HepG2 (cell line): Measurements from ENCODE around the gene RERE. TPM values are rescaled to one million over a fixed set of nuclear protein-coding genes. Genes with fewer than 3 reads are reported as not detected.

Experiments
- ATAC-seq: fragments of 200-7000 bp; cut with Tn5 transposase; 3 replicates; pipeline ENCODE4 v1.9.1; 2020; ENCODE audit warnings: mild to moderate bottlenecking, moderate library complexity
- BruUV-seq: library from RNA; stranded (reverse); fragments of 400-500 nt; replicated peaks from 2 replicates; lab custom pipeline; 2021; lab: Mats Ljungman, UMichigan
- CTCF ChIA-PET: fragments of 300-600 bp; formaldehyde crosslinking; extraction: SDS; loops from one replicate; lab custom pipeline; 2021; ENCODE audit warnings: low total read pairs, inconsistent platforms, low intra/inter-chr PET ratio; lab: Yijun Ruan, JAX
- POLR2A ChIA-PET: fragments of 350-600 bp; sonication (Branson Sonifier 250); formaldehyde crosslinking; loops from one replicate; lab custom pipeline; 2020; ENCODE audit warnings: antibody characterized with exemption, inconsistent platforms; lab: Yijun Ruan, JAX
- DNase-seq: peaks from one replicate; pipeline ENCODE4 v3.0.0-alpha.2; 2015; ENCODE audit warnings: low spot score
- FAIRE-seq: peaks from 3 replicates; lab custom pipeline; 2011; peaks lifted over from hg19 to GRCh38; lab: Jason Lieb, UNC
- H2AFZ ChIP-seq: one replicate; pipeline ENCODE4 v1.6.1; 2011; ENCODE audit warnings: low read length, inconsistent platforms
- H3K27ac ChIP-seq: fragments of 300-600 bp; 3 replicates; pipeline ENCODE4 v1.8.0; 2011; ENCODE audit warnings: mixed run types, mild to moderate bottlenecking, mixed read lengths, low read length, inconsistent platforms; ENCODE audit not compliant: insufficient read depth; ENCODE audit errors: extremely low read length
- H3K27me3 ChIP-seq, 2 experiments: fragments of 200-600 bp in 1 of 2; 2 replicates in 1 of 2; 3 replicates in 1 of 2; pipeline versions ENCODE4 v1.6.0 to v1.8.0; 2011; ENCODE audit warnings: low read length in 2 of 2, mild to moderate bottlenecking in 2 of 2, moderate library complexity in 2 of 2, inconsistent platforms in 1 of 2; ENCODE audit not compliant: insufficient read depth in 2 of 2, control insufficient read depth in 1 of 2
- H3K36me3 ChIP-seq, 2 experiments: fragments of 200-600 bp in 1 of 2; replicated peaks in 1 of 2; 2 replicates in 1 of 2; 3 replicates in 1 of 2; pipeline versions ENCODE4 v1.5.1 to v1.8.0; 2011; ENCODE audit warnings: low read length in 2 of 2, inconsistent platforms in 1 of 2; ENCODE audit not compliant: insufficient read depth in 2 of 2, control insufficient read depth in 1 of 2
- H3K4me1 ChIP-seq: 2 replicates; pipeline ENCODE4 v1.5.1; 2012; ENCODE audit warnings: low read length, inconsistent platforms; ENCODE audit not compliant: insufficient read depth
- H3K4me2 ChIP-seq: 2 replicates; pipeline ENCODE4 v1.6.0; 2011; ENCODE audit warnings: low read depth, low read length, inconsistent platforms
- H3K4me3 ChIP-seq, 3 experiments: fragments of 200-600 bp in 1 of 3; sonication (generic), shearing (Covaris generic) in 1 of 3; replicated peaks in 1 of 3; 2 replicates each; pipeline ENCODE4 v1.5.1; 2011 to 2016; ENCODE audit warnings: low read length in 3 of 3, inconsistent platforms in 2 of 3, low read depth in 2 of 3, mild to moderate bottlenecking in 2 of 3, control low read depth in 1 of 3, mixed read lengths in 1 of 3; ENCODE audit not compliant: insufficient read depth in 1 of 3
- H3K79me2 ChIP-seq: one replicate; pipeline ENCODE4 v1.6.1; 2011; ENCODE audit warnings: low read length, inconsistent platforms; ENCODE audit not compliant: insufficient read depth
- H3K9ac ChIP-seq: 2 replicates; pipeline ENCODE4 v1.6.0; 2011; ENCODE audit warnings: mild to moderate bottlenecking, low read depth, low read length, inconsistent platforms; ENCODE audit not compliant: insufficient read depth
- H3K9me3 ChIP-seq: 2 replicates; pipeline ENCODE4 v1.5.1; 2012; ENCODE audit warnings: mild to moderate bottlenecking, low read length
- H4K20me1 ChIP-seq: 2 replicates; pipeline ENCODE4 v1.6.0; 2011; ENCODE audit warnings: inconsistent platforms, mild to moderate bottlenecking, low read length, moderate library complexity; ENCODE audit not compliant: insufficient read depth
- AHDC1 ChIP-seq: sonication (generic); formaldehyde crosslinking; IDR thresholded peaks from 2 replicates; pipeline ENCODE4 v1.5.1; 2020; ENCODE audit warnings: mild to moderate bottlenecking, missing genetic modification reagents, borderline replicate concordance
- ARNT2 ChIP-seq: sonication (generic); formaldehyde crosslinking; IDR thresholded peaks from 2 replicates; pipeline ENCODE4 v1.8.0; 2022; ENCODE audit warnings: mild to moderate bottlenecking, low read depth, missing genetic modification reagents, moderate library complexity
- MYNN ChIP-seq: sonication (generic); formaldehyde crosslinking; IDR thresholded peaks from 2 replicates; pipeline ENCODE4 v1.4.0; 2020; ENCODE audit warnings: mild to moderate bottlenecking, low read depth, missing genetic modification reagents
- RBM22 ChIP-seq: fragments of 200-400 bp; formaldehyde crosslinking; optimal IDR thresholded peaks from 2 replicates; pipeline ENCODE3; 2017; ENCODE audit warnings: mild to moderate bottlenecking, low read length, moderate library complexity
- SALL1 ChIP-seq: sonication (generic); formaldehyde crosslinking; IDR thresholded peaks from 2 replicates; pipeline ENCODE4 v1.8.0; 2022; ENCODE audit warnings: mild to moderate bottlenecking, missing genetic modification reagents
- SNAPC5 ChIP-seq: sonication (generic); formaldehyde crosslinking; IDR thresholded peaks from 2 replicates; pipeline ENCODE4 v1.8.1; 2023; ENCODE audit warnings: mild to moderate bottlenecking, missing genetic modification reagents, borderline replicate concordance
- ZNF382 ChIP-seq: sonication (generic); formaldehyde crosslinking; IDR thresholded peaks from 2 replicates; pipeline ENCODE4 v1.5.0; 2020; ENCODE audit warnings: missing genetic modification reagents, mild to moderate bottlenecking, borderline replicate concordance
- WGBS: methylation state at CpG from one replicate; pipeline ENCODE4 v1.1.6; 2017; ENCODE audit warnings: low lambda C conversion rate; 5-methylcytosine and 5-hydroxymethylcytosine counted together
- in situ Hi-C: cut with HindIII; loops from 2 replicates; pipeline ENCODE4 v1.10.0; 2017; ENCODE audit warnings: low pct_unique_long_range_greater_than_20kb; ENCODE audit not compliant: extremely low pct_ligation_motif_present
- intact Hi-C: fragments of 100-400 bp; cut with micrococcal nuclease; formaldehyde crosslinking; loops from one replicate; pipeline ENCODE4 v1.10.0; 2022; ENCODE audit not compliant: unreplicated experiment
- polyA plus RNA-seq, 8 experiments: library from polyadenylated mRNA; depleted of rRNA in 3 of 8; stranded (reverse) in 7 of 8; unstranded in 1 of 8; fragments of >200 nt; fragmentation: Illumina TruSeq in 4 of 8; extraction: Trizol in 4 of 8; gene quantifications; 2 replicates each; pipeline versions ENCODE4 v1.2.1 to v1.2.3, GENCODE V29; 2011 to 2016; ENCODE audit warnings: low read depth in 4 of 8, missing spikeins in 1 of 8, mixed read lengths in 1 of 8; ENCODE audit not compliant: insufficient read depth in 1 of 8
- total RNA-seq, 5 experiments: library from RNA; depleted of rRNA; stranded (reverse); fragments of >200 nt; fragmentation: Illumina TruSeq; extraction: Trizol; gene quantifications; 2 replicates each; pipeline ENCODE4 v1.2.3, GENCODE V29; 2016; ENCODE audit warnings: low read depth in 1 of 5

Gene RERE
- total and polyA plus RNA-seq, 2 of the 13 experiments (the other 11 are each of a cell fraction or from before 2014, with no cell fraction given), result 18.3 to 21.9 TPM

DNA sequence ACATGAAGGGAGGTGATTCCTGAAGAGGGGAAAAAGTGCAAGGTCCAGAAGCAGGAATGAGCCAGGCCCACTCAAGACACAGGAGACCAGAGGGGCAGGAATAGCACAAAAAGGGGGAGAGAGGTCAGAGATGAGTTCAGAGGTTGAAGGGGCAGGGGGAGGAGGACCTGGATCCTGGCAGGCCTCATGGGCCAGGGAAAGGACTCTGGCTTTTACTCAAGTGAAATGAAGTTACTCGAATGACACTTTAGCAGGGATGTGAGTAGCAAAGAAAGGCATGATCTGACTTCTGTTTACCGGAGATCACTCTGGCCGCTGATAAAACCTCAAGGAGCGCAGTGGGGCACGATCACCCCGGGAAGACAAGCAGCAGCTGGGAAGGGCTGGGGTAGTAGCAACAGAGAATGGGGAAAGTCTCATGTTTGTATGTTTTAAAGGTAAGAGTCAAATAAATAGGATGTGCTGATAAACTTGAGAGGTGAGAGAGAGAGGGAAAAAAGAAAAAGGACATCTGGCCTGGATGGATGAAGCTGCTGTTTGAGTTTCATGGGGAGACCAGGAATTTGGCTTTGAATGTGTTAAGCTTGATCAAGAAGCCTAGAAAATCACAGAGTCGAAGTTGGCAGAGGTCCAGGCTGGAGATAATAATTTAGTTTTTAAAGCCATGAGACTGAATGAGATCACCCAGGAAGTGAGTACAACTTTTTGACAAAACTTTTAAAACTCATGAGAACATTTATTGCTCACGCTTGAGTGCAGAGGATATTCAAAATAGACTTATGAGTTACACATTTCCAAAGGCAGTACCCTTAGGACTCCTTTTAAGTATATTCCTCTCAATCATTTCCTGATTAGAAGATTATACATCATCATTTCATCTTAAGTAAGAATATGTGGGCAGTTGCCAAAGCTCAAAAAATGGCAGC, 156.0 kb downstream of the RERE start (continued):
- TF ChIP-seq AHDC1 (no peak), MYNN (no peak), ZNF382 (CRISPR knock-in tag) (no peak), SNAPC5 (CRISPR knock-in tag) (no peak)
- TF ChIP-seq, all 625 proteins: peak for 11

DNA sequence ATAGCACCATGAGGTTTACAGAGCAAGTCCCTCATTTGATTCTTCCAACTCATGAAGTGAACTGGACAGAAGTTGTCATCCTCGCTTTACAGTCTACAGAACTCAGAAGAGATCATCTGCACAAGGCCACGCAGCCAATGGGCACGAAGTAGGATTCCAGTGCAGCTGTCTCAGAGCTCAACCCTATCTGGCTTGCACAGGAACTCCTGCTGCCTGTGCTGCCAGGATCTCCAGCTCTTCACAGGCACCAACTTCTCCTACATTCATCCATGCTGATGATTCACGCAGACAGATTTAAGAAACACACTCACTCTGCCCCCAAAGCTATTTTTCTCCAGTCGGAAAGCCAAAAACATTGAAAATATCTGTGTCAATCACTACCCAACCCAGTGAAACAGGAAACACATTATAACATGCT, 157.0 kb downstream of the RERE start:
- H3K36me3 ChIP-seq, result peaks cover 0 to 6% of the 10 kb centered on the region in 2 experiments; a peak in 3 of 5 replicates
- DNase-seq (no peak), FAIRE-seq (no peak), ATAC-seq (peak; percentile 17; the same call in 1 of the 3 replicates)
- in situ Hi-C loops (loop anchor here (10.0 kb wide), 1 partner anchor 96 kb away; no protein-coding TSS in a partner anchor), intact Hi-C loops (no loop called here)
- no peaks in the 10 kb centered on the region for H3K27me3 ChIP-seq
- H3K9ac ChIP-seq, result no peak overlapping the region
- TF ChIP-seq ARNT2, result no peak
- TF ChIP-seq RBM22, result peak; percentile 32
- peak; percentile 16; the same call in 1 of the 2 replicates for TF ChIP-seq SALL1 (CRISPR knock-in tag)
- H3K9me3 ChIP-seq, result no peaks in the 10 kb centered on the region
- H3K4me3 ChIP-seq, result no peak overlapping the region
- H3K79me2 ChIP-seq, result peaks cover 93% of the 10 kb centered on the region
- H4K20me1 ChIP-seq, result peaks cover 76% of the 10 kb centered on the region
- ChIA-PET POLR2A (interaction anchor here (2.5 kb wide), 1 partner anchor 16 kb away, joined by 8 read pairs; no protein-coding TSS in a partner anchor), CTCF (no interaction called here)
- no peak overlapping the region for H2AFZ ChIP-seq
- H3K4me1 ChIP-seq, result peaks cover 62% of the 10 kb centered on the region
- no TSS peak for BruUV-seq
- H3K4me2 ChIP-seq, result no peak overlapping the region
- H3K27ac ChIP-seq, result peak overlapping the region; percentile 43
- 72% methylated on average over 4 of the region's 5 CpGs for WGBS
